Loucy (cell line): ENCODE results near the gene AAK1.

Experiments
- EZH2phosphoT487 ChIP-seq: fragments of 200-600 bp; IDR thresholded peaks from 2 replicates; pipeline ENCODE4 v1.6.1; 2018; ENCODE audit warnings: antibody characterized with exemption, mild to moderate bottlenecking, moderate library complexity, borderline replicate concordance
- TF ChIP-seq, protein P1 (sequence below): fragments of 200-600 bp; sonication (generic); conservative IDR thresholded peaks from 2 replicates; pipeline ENCODE4 v1.5.1; 2014; ENCODE audit warnings: mild to moderate bottlenecking, antibody characterized with exemption, low read length

DNA sequence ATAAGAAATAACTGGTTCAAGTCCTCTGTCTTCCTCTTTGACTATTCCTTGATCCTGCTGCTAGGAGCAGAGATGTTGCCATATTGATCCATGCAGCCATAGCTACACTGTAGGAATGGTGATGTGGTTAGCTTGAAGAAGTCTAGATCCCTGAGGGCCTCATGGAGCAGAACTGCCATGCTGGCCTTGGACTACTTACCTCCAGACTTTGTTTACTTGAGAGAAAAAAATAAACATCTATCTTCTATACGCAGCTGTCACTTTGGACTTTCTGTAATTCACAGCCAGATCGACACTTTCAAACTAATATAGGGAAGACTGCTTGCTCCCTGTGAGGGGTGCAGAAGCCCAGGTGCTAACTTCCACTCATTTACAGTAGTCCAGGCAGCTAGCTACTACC lies 121.8 kb downstream of the AAK1 start:
- TF ChIP-seq, protein P1, sequence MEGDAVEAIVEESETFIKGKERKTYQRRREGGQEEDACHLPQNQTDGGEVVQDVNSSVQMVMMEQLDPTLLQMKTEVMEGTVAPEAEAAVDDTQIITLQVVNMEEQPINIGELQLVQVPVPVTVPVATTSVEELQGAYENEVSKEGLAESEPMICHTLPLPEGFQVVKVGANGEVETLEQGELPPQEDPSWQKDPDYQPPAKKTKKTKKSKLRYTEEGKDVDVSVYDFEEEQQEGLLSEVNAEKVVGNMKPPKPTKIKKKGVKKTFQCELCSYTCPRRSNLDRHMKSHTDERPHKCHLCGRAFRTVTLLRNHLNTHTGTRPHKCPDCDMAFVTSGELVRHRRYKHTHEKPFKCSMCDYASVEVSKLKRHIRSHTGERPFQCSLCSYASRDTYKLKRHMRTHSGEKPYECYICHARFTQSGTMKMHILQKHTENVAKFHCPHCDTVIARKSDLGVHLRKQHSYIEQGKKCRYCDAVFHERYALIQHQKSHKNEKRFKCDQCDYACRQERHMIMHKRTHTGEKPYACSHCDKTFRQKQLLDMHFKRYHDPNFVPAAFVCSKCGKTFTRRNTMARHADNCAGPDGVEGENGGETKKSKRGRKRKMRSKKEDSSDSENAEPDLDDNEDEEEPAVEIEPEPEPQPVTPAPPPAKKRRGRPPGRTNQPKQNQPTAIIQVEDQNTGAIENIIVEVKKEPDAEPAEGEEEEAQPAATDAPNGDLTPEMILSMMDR: no peak
- TF ChIP-seq EZH2phosphoT487: no peak
